ENCODE measurements around the gene METTL17. TPM values are rescaled to one million over a fixed set of nuclear protein-coding genes. Genes with fewer than 3 reads are reported as not detected.

METTL17 gene
- total RNA-seq, 4 donors from 2014 or later = 39.8 to 57.4 (median 41.7) TPM

GRCh38 chr14:21017528-21018245 lies 27.9 kb downstream of the METTL17 start:
- DNase-seq (ENCODE audit: extremely low spot score) = no peak
- no peak overlapping the region for H3K4me3 ChIP-seq
- H3K36me3 ChIP-seq = peaks cover 23 to 64% (median 62%) of the 10 kb centered on the region in 4 donors
- TF ChIP-seq EP300 (IDR thresholded peaks at IDR 0.05) (no peak), POLR2A (IDR thresholded peaks at IDR 0.05; ENCODE audit: low read depth) (no peak)
- peak overlapping the region in 1 of 4 donors; percentile 7 for H3K27ac ChIP-seq (replicated peaks in 1 of 4)
- H3K27me3 ChIP-seq = no peaks in the 10 kb centered on the region
- H3K9me3 ChIP-seq = no peaks in the 10 kb centered on the region
- intact Hi-C loops (cut with DNase I) = loop anchor here (5.0 kb wide), 1 partner anchor 75 kb away; no protein-coding TSS in a partner anchor
- H3K4me1 ChIP-seq = peaks cover 0 to 52% (median 25%) of the 10 kb centered on the region in 4 donors
- WGBS = 71% methylated on average over 28 of the region's 28 CpGs

- H3K27me3 ChIP-seq = no peaks in the 10 kb centered on the region
- WGBS = 88% methylated on average over 7 of the region's 7 CpGs
- intact Hi-C loops (cut with DNase I) = loop anchor here (5.0 kb wide), 1 partner anchor 74 kb away; no protein-coding TSS in a partner anchor
- TF ChIP-seq POLR2A (IDR thresholded peaks at IDR 0.05; ENCODE audit: low read depth) (no peak), CTCF (IDR thresholded peaks at IDR 0.05) (no peak), EP300 (IDR thresholded peaks at IDR 0.05) (no peak), POLR2AphosphoS5 (IDR thresholded peaks at IDR 0.05) (no peak)
- H3K27ac ChIP-seq (replicated peaks in 1 of 4) = peak overlapping the region in 1 of 4 donors; percentile 7
- H3K4me3 ChIP-seq = no peak overlapping the region
- no peaks in the 10 kb centered on the region for H3K9me3 ChIP-seq
- DNase-seq (ENCODE audit: extremely low spot score) = no peak
- peaks cover 23 to 64% (median 62%) of the 10 kb centered on the region in 4 donors for H3K36me3 ChIP-seq
- peaks cover 5 to 58% (median 31%) of the 10 kb centered on the region in 4 donors for H3K4me1 ChIP-seq
Observed at GRCh38 chr14:21018286-21018685, 28.5 kb downstream of the METTL17 start.

GRCh38 chr14:21018781-21019180 lies 29.0 kb downstream of the METTL17 start:
- Histone ChIP-seq H3K27ac (replicated peaks in 1 of 4) (no peak overlapping the region), H3K4me3 (no peak overlapping the region), H3K36me3 (peaks cover 23 to 64% (median 62%) of the 10 kb centered on the region in 4 donors), H3K27me3 (no peaks in the 10 kb centered on the region), H3K4me1 (peaks cover 10 to 63% (median 36%) of the 10 kb centered on the region in 4 donors), H3K9me3 (no peaks in the 10 kb centered on the region)
- 94% methylated on average over 3 of the region's 3 CpGs for WGBS
- TF ChIP-seq EP300 (IDR thresholded peaks at IDR 0.05) (no peak), POLR2A (IDR thresholded peaks at IDR 0.05; ENCODE audit: low read depth) (no peak)
- DNase-seq (ENCODE audit: extremely low spot score) = no peak
- intact Hi-C loops (cut with DNase I) = loop anchor here (5.0 kb wide), 1 partner anchor 74 kb away; no protein-coding TSS in a partner anchor

- Histone ChIP-seq H3K27ac (replicated peaks in 1 of 4) (no peak overlapping the region), H3K36me3 (peaks cover 23 to 64% (median 62%) of the 10 kb centered on the region in 4 donors), H3K9me3 (no peaks in the 10 kb centered on the region), H3K27me3 (no peaks in the 10 kb centered on the region), H3K4me3 (no peak overlapping the region), H3K4me1 (peaks cover 14 to 69% (median 42%) of the 10 kb centered on the region in 4 donors)
- TF ChIP-seq CTCF (IDR thresholded peaks at IDR 0.05) = no peak
- TF ChIP-seq POLR2A (IDR thresholded peaks at IDR 0.05; ENCODE audit: low read depth) = no peak
- no peak for TF ChIP-seq POLR2AphosphoS5 (IDR thresholded peaks at IDR 0.05)
- TF ChIP-seq EP300 (IDR thresholded peaks at IDR 0.05) = no peak
- no peak for DNase-seq (ENCODE audit: extremely low spot score)
- intact Hi-C loops (cut with DNase I) = loop anchor here (5.0 kb wide), 1 partner anchor 73 kb away; no protein-coding TSS in a partner anchor
- WGBS = 50% methylated on average over 1 of the region's 1 CpG
Observed at GRCh38 chr14:21019366-21019765, 29.6 kb downstream of the METTL17 start.

GRCh38 chr14:21020977-21021545 lies 31.3 kb downstream of the METTL17 start:
- H3K4me3 ChIP-seq = no peak overlapping the region
- DNase-seq (ENCODE audit: extremely low spot score) = no peak
- 83% methylated on average over 5 of the region's 5 CpGs for WGBS
- no peaks in the 10 kb centered on the region for H3K9me3 ChIP-seq
- peaks cover 23 to 62% (median 61%) of the 10 kb centered on the region in 4 donors for H3K36me3 ChIP-seq
- intact Hi-C loops (cut with DNase I) = no loop called here
- H3K4me1 ChIP-seq = peaks cover 19 to 72% (median 46%) of the 10 kb centered on the region in 4 donors
- H3K27ac ChIP-seq (replicated peaks in 1 of 4) = peak overlapping the region; percentile 4 to 22 (median 10)
- no peak for TF ChIP-seq POLR2AphosphoS5 (IDR thresholded peaks at IDR 0.05)
- TF ChIP-seq CTCF (IDR thresholded peaks at IDR 0.05) = no peak
- TF ChIP-seq POLR2A (IDR thresholded peaks at IDR 0.05; ENCODE audit: low read depth) = no peak
- no peaks in the 10 kb centered on the region for H3K27me3 ChIP-seq
